HEK293T (cell line): Measurements from ENCODE around the gene ALDH6A1.

Source experiments
- CTCF ChIA-PET: fragments of 350-600 bp; formaldehyde crosslinking; extraction: SDS; loops from one replicate; lab custom pipeline; 2021; ENCODE audit warnings: antibody characterized with exemption, inconsistent platforms; lab: Yijun Ruan, JAX
- POLR2A ChIA-PET: fragments of 350-600 bp; formaldehyde crosslinking; extraction: SDS; loops from one replicate; lab custom pipeline; 2020; ENCODE audit warnings: antibody characterized with exemption, inconsistent platforms; lab: Yijun Ruan, JAX
- DNase-seq: peaks from one replicate; pipeline ENCODE4 v3.0.0; 2012; ENCODE audit warnings: mixed read lengths; ENCODE audit errors: extremely low spot score
- ARNT ChIP-seq: fragments of 450-650 bp; IDR thresholded peaks from 2 replicates; pipeline ENCODE4 v1.6.1; 2017; ENCODE audit warnings: mild to moderate bottlenecking
- BHLHE40 ChIP-seq: fragments of 450-650 bp; IDR thresholded peaks from 2 replicates; pipeline ENCODE4 v1.6.1; 2016; ENCODE audit warnings: mild to moderate bottlenecking, moderate library complexity, borderline replicate concordance
- CTBP1 ChIP-seq: fragments of 450-650 bp; IDR thresholded peaks from 2 replicates; pipeline ENCODE4 v1.6.1; 2016; ENCODE audit warnings: borderline replicate concordance
- ELF4 ChIP-seq: fragments of 450-650 bp; IDR thresholded peaks from 2 replicates; pipeline ENCODE4 v1.6.1; 2017; ENCODE audit warnings: antibody characterized with exemption
- FOXA1 ChIP-seq: fragments of 450-650 bp; IDR thresholded peaks from 2 replicates; pipeline ENCODE4 v1.6.1; 2016; ENCODE audit warnings: mild to moderate bottlenecking
- FOXK2 ChIP-seq: fragments of 450-650 bp; IDR thresholded peaks from 2 replicates; pipeline ENCODE4 v1.6.1; 2016; ENCODE audit warnings: mild to moderate bottlenecking
- FOXM1 ChIP-seq: fragments of 450-650 bp; IDR thresholded peaks from 2 replicates; pipeline ENCODE4 v1.6.1; 2017; ENCODE audit warnings: mild to moderate bottlenecking, borderline replicate concordance
- HDGF ChIP-seq: fragments of 450-650 bp; IDR thresholded peaks from 2 replicates; pipeline ENCODE4 v1.6.1; 2017; ENCODE audit warnings: antibody characterized with exemption, borderline replicate concordance
- L3MBTL2 ChIP-seq: fragments of 450-650 bp; conservative IDR thresholded peaks from 2 replicates; pipeline ENCODE4 v1.6.1; 2016; ENCODE audit warnings: mild to moderate bottlenecking
- LEF1 ChIP-seq: fragments of 450-650 bp; IDR thresholded peaks from 2 replicates; pipeline ENCODE4 v1.6.1; 2017; ENCODE audit warnings: mild to moderate bottlenecking, borderline replicate concordance
- NFRKB ChIP-seq: fragments of 450-650 bp; IDR thresholded peaks from 2 replicates; pipeline ENCODE4 v1.6.1; 2016; ENCODE audit warnings: mild to moderate bottlenecking, moderate library complexity
- PKNOX1 ChIP-seq: fragments of 450-650 bp; IDR thresholded peaks from 2 replicates; pipeline ENCODE4 v1.6.1; 2016
- SP1 ChIP-seq: fragments of 450-650 bp; IDR thresholded peaks from 2 replicates; pipeline ENCODE4 v1.6.1; 2017
- SUZ12 ChIP-seq: fragments of 450-650 bp; IDR thresholded peaks from 2 replicates; pipeline ENCODE4 v1.6.1; 2016; ENCODE audit warnings: mild to moderate bottlenecking
- TARDBP ChIP-seq: fragments of 450-650 bp; IDR thresholded peaks from 2 replicates; pipeline ENCODE4 v1.6.1; 2016
- ZNF384 ChIP-seq: fragments of 450-650 bp; IDR thresholded peaks from 2 replicates; pipeline ENCODE4 v1.6.1; 2016

ALDH6A1 gene

GRCh38 chr14:74035556-74035955 is 48.7 kb downstream of the ALDH6A1 start:
- ChIA-PET POLR2A (interaction anchor here (0.6 to 1.0 kb wide), 2 partner anchors 16 to 184 kb away, joined by 3 to 4 read pairs; partner anchors contain the start of genes BBOF1, ENTPD5 and PTGR2), CTCF (interaction anchor here (0.6 kb wide), 1 partner anchor 136 kb away, joined by 3 read pairs; no protein-coding TSS in a partner anchor)
- TF ChIP-seq HDGF (no peak), BHLHE40 (no peak), FOXK2 (no peak), ZNF384 (no peak), ARNT (no peak), L3MBTL2 (no peak), SUZ12 (no peak), LEF1 (no peak), SP1 (no peak), NFRKB (no peak), FOXM1 (no peak), CTBP1 (no peak)
- DNase-seq = no peak

GRCh38 chr14:74034572-74034971 is 49.7 kb downstream of the ALDH6A1 start:
- ChIA-PET POLR2A (no interaction called here), CTCF (no interaction called here)
- TF ChIP-seq CTBP1 (no peak), ELF4 (no peak), L3MBTL2 (no peak), SUZ12 (no peak), ZNF384 (no peak), FOXA1 (no peak), FOXM1 (no peak), NFRKB (no peak), TARDBP (no peak), ARNT (no peak), SP1 (no peak), BHLHE40 (no peak), LEF1 (no peak), HDGF (no peak), PKNOX1 (no peak), FOXK2 (no peak)
- DNase-seq = no peak

DNA sequence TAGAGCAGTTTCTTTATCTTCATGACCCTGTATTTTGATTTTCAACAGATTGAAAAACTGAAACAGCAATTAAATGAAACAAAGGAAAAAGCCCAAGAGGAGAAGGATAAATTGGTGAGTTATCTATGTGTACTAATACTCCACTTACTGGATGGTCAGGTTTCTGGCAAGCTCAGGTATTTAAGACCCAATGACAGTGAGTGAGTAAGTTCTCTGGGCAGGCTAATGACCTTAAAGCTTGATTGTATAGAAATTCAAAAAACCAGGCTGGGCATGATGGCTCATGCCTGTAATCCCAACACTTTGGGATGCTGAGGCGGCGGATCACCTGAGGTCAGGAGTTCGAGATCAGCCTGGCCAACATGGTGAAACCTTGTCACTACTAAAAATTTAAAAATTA is 55.1 kb downstream of the ALDH6A1 start:
- no peak for DNase-seq
- no peak for TF ChIP-seq FOXA1
- TF ChIP-seq SP1 = no peak
- TF ChIP-seq TARDBP = no peak
- TF ChIP-seq HDGF = no peak
- TF ChIP-seq CTBP1 = no peak
- no peak for TF ChIP-seq ELF4
- no peak for TF ChIP-seq PKNOX1
- no peak for TF ChIP-seq FOXK2
- CTCF ChIA-PET = no interaction called here
- POLR2A ChIA-PET = no interaction called here

GRCh38 chr14:74022346-74022745 is 61.9 kb downstream of the ALDH6A1 start:
- TF ChIP-seq PKNOX1 (no peak), HDGF (no peak), FOXK2 (no peak), SUZ12 (no peak), FOXA1 (no peak), SP1 (no peak), ZNF384 (no peak), NFRKB (no peak), CTBP1 (no peak), ARNT (no peak)
- CTCF ChIA-PET = interaction anchor here (0.6 kb wide), 1 partner anchor 103 kb away, joined by 5 read pairs; no protein-coding TSS in a partner anchor
- POLR2A ChIA-PET = interaction anchor here (0.7 kb wide), 1 partner anchor 83 kb away, joined by 3 read pairs; no protein-coding TSS in a partner anchor
- DNase-seq = no peak

- CTCF ChIA-PET = no interaction called here
- peak; percentile 12 for DNase-seq
- TF ChIP-seq FOXM1 (no peak), L3MBTL2 (no peak), FOXA1 (no peak), SUZ12 (no peak), BHLHE40 (no peak), ARNT (no peak), CTBP1 (no peak), LEF1 (no peak), FOXK2 (no peak), NFRKB (no peak), ZNF384 (no peak), ELF4 (no peak)
- POLR2A ChIA-PET = interaction anchor here (0.7 to 1.3 kb wide), 6 partner anchors 12 to 374 kb away, joined by 3 to 4 read pairs (median 4); partner anchors contain the start of genes COQ6 and FAM161B
Measured at GRCh38 chr14:74019408-74020137, 64.7 kb downstream of the ALDH6A1 start.
